LHCN-M2 (cell line): Measurements from ENCODE around the gene ACBD6. TPM values are rescaled to one million over a fixed set of nuclear protein-coding genes. Genes with fewer than 3 reads are reported as not detected.

Experiments used
- DNase-seq: peaks from one replicate; pipeline ENCODE4 v3.0.0-alpha.2; 2012; ENCODE audit warnings: low read depth
- total RNA-seq: library from RNA; depleted of rRNA; stranded (reverse); fragments of >200 nt; gene quantifications from 2 replicates; pipeline ENCODE4 v1.2.3, GENCODE V29; 2014

Gene ACBD6
- total RNA-seq, 1 experiment from 2014 or later = 55.2 TPM

DNA sequence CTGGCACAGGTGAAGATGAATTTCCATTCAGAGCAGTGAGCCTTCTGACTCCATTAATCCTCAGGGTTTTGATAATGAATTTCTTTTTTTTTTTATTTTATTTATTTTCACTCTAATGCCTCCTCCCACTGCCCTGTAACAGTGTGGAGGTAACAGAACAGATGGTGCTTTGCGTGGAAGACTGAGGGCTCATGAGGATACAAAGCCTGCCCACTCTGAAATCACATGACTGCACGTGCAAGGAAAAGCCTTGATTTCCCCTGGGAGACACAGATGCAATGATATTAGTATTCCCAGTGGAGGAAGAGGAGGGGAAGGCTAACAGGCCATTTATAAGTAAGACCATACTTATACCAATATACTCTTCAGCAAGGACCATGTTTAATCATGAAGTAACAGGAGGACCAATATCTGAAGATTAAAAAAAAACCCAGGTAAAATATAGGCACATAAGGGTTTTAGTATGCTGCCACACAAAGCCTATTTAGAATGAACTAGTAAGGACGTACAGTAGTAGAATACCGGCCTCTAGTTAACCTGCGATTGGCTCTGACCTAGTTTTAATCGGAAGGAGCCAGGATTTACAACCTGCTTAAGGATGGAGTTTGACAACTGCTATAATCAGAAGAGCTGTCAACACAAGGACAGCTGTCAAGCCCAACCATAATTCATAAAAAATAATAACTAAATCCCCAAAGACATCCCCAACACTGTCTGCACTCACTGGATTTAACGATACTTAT lies 202.7 kb downstream of the ACBD6 start:
- DNase-seq = no peak

DNA sequence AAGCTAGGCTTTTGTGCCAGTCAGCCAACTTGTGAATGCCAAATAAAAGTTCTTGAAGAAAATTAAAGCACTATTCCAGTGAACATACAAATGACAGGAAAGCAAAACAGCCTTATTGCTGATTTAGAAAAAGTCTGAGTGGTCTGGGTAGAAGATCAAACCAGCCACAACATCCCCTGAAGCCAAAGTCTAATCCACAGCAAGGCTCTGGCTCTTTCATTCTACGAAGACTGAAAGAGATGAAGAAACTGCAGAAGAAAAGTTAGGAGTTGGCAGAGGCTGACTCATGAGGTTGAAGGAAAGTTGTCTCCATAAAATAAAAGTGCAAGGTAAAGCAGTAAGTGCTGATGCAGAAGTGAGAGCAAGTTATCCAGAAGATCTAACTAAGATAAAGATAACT lies 206.4 kb downstream of the ACBD6 start:
- DNase-seq = no peak

GRCh38 chr1:180294711-180295110 lies 207.7 kb downstream of the ACBD6 start:
- no peak for DNase-seq

GRCh38 chr1:180291004-180291403 lies 211.4 kb downstream of the ACBD6 start:
- DNase-seq = peak; percentile 63

DNA sequence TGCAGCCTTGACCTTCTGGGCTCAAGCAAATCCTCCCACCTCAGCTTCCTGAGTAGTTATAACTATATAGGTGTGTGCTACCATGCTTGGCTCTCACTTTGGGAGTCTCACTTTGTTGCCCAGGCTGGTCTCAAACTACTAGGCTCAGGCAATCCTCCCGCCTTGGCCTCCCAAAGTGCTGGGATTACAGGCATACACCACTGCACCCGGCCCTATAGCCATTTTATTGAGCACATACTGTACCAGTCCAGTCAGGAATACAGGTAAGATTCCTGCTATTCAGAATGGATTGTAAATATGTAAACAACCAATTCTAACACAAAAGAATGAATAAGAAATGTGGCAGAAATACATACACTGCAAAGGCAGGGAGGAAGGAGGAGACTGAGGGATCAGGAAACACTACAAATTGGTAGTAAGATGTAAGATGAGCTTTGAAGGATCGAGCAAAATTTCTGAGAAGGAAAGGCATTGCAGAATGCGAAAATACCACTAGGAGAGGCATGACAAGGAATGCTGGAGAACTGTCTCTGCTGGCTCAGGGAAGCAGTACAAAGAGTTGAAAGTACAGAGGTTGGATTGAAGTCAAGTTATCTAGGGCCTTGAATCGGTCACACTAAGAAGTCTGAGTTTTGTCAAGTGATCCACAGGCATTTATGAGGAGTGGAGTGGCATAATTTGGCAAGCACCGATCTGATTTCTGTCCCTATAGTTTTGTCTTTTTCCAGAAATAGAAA lies 211.9 kb downstream of the ACBD6 start:
- DNase-seq = no peak

- no peak for DNase-seq
These were observed 213.4 kb downstream of the ACBD6 start for GRCh38 chr1:180288940-180289339.

DNA sequence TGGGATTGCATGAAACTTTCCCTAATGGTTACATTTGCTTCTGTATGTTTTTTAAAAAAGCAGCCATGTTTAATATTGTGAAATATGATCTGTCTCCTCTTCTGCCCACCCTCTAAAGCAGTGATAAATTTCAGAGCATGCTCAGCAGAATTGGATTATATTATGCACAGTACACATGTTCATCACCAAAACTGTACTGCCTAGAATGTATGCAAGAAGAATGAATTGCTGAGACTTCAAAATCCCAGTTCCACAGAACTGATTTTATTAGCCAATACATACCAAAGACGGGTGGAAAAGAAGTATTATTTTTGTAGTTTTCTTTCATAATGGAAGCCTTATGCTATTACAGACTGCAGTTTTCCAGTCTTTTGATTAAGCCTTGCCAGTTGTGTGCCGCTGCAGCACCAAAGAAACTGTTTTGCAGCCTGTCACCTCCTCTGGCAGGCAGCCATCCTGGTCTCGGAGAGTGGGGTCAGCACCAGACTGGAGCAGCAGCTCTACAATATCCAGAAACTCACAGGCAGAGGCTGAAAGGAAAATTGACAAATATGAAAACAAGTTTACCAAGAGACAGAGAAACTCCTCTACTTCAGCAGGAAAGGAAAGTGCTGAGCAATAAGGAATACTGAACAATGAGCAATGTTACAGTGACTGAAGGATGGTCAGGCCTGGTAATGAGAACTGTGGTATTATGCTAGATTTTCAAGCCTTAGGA lies 214.2 kb downstream of the ACBD6 start:
- DNase-seq = no peak

DNA sequence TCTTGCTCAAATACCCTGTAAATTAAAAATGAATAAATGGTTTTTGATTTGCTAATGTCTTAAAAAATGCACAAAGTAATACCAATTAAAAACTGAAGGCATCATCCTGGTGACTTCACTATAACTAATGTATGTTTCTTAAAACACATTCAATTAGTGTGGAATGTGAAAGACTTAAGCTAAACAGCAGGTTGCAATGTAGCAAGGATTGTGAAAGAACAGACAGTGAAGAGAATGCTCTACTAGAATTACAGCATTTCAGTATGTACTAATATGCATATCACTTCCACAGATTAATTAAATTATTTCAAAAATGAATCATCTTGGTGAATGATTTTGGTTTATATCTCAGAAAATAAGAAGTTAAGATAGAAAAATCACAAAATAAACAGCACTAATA lies 216.0 kb downstream of the ACBD6 start:
- no peak for DNase-seq

- DNase-seq = no peak
These were observed 219.3 kb downstream of the ACBD6 start for GRCh38 chr1:180283098-180283497.

- DNase-seq = no peak
These were observed 219.9 kb downstream of the ACBD6 start for GRCh38 chr1:180282401-180283044.

DNA sequence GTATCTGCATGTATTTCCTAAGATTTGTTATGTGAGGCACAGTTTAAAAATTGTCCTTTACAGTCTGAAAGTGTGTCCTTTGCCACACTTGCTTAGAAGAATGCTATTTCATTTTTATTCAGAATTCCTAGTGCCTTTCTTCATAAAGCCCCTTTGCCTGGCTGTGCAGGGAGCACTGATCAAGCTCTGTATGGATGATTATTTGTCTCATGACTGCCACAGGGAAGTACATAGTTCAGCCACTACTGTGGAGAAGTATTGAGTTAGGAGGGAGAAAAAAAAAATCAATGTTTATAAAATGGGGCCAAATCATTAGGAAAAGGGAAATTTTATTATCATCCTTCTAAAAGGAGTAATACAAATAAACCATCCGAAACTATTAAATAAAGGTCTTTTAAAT lies 220.9 kb downstream of the ACBD6 start:
- no peak for DNase-seq

DNA sequence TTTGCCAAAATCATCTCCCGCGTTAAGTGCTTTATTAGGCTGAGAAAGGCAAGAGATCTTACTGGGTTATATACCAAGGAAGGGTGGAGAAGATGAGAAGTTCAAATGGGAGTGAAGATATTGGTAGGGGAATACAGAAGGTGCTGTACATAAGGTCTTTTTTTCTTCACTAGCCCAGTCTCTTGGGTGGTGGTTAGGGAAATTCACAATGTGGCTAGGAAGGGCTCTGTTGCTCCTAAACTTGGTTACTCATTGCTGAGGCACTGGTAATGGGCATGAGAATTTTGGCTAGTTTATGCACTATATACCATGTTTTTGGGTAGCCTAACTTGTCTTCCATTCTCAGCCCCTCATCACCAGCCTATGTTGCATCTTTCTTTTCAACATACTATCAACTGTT lies 221.8 kb downstream of the ACBD6 start:
- no peak for DNase-seq

DNA sequence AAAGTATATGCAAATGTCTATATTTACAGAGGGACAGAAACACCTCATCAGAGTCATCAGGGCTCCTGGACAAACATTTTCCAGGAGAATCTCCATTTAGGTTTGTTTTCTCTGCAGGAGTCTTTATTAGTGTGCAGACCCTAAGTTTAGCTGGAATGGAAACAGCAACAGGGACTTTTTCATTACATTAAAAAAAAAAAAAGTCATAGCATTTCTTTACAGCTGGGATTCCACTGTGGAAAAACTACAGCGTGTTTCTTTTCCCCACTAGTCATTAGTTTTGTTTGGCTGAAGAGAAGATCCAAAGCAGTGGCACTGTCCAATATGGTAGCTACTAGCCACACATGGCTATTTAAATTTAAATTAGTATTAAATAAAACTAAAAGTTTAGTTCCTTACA lies 222.7 kb downstream of the ACBD6 start:
- no peak for DNase-seq

DNA sequence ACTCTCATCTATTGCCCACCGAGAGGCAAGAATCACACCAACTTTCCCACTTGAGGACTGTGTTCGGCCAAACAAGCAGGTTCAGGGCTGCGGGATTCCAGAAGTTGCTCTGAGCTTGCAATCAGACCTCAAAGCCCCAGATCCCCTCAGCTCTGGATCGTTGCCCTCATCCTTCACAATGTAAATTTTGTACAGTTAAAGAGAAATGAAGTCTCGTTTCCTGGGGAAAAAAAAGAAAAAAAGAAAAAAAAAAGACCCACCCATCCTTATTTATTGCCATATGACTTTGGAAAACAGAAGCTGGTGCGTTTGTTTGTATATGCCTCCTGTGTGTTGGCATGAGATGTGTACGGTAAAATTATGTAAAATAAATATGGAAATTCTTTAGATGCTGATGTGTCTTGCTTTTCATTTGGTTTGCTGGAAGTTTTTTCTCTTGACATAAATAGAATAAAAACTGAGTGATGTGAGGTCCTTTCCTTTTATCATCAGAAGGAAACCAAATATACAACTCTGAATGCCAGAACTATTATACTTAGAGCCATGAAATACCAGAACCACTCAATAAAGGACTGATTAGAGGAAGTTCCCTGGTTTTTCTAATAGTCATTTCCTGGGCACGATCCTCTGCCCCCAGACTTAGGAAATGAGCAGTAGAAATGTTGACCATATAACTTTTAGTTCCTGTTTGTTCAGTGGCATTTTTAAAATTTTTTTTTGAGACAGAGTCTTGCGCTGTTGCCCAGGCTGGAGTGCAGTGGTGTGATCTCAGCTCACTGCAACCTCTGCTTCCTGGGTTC lies 223.6 kb downstream of the ACBD6 start:
- DNase-seq = no peak

DNA sequence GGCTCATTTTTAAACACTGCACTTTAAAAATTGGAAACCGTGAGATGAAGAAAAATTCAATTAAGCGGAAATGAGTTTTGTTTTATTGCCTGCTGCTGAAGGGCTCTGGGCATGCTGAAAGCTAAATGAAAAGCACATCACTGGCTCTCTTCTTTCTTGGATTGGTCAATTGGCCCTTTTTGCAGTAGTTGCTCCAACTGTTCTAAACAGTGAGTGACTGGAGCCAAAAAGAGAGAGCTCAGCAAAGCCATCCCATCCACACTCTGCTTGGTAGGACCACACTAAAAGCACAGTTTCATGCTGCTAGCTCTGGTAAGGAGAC lies 224.2 kb downstream of the ACBD6 start:
- DNase-seq = no peak

- DNase-seq = no peak
These were observed 224.7 kb downstream of the ACBD6 start for GRCh38 chr1:180277476-180278193.

- no peak for DNase-seq
These were observed 226.7 kb downstream of the ACBD6 start for GRCh38 chr1:180275726-180276125.

- DNase-seq = no peak
These were observed 228.2 kb downstream of the ACBD6 start for GRCh38 chr1:180274221-180274620.

DNA sequence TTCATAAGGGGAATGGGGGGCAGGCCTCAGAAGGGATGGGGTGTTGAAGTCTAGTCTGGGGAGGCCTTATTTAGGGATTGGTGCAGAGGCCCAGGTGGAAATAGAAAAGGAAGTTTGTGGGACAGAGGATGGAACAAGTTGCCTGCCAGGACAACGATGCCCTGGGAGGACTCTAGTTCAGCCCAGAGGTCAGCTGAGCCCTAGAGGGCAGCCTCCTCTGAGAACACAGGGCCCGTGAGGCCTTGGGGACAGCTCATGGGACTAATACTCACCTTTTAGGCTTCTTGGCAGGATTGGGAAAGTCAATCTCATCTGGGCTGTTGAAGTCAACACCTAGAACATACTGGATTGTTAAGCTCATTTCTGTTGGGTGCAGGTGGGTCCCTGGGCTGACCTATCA lies 229.3 kb downstream of the ACBD6 start:
- DNase-seq = no peak

- DNase-seq = no peak
These were observed 230.0 kb downstream of the ACBD6 start for GRCh38 chr1:180272395-180272794.
